Stimulated activated CD4-positive, alpha-beta T cell treated with anti-CD3 and anti-CD28 coated beads, Interleukin-15, amount 100 ng/mL, for 1 hour (primary cell): ENCODE data around the gene NKAIN2.
"Not testable (repeated sequence)": the region's sequence is repeated elsewhere in the genome, so short reads cannot be mapped to it uniquely, and the experiment has no call there.

Experiments
- DNase-seq, 2 donors: peaks; one replicate each; pipeline ENCODE4 v3.0.0-alpha.2; 2020; ENCODE audit warnings: low read depth in 1 of 2, low spot score in 1 of 2

Gene NKAIN2

GRCh38 chr6:124073820-124074587 lies 270.3 kb downstream of the NKAIN2 start:
- no peak for DNase-seq

DNA sequence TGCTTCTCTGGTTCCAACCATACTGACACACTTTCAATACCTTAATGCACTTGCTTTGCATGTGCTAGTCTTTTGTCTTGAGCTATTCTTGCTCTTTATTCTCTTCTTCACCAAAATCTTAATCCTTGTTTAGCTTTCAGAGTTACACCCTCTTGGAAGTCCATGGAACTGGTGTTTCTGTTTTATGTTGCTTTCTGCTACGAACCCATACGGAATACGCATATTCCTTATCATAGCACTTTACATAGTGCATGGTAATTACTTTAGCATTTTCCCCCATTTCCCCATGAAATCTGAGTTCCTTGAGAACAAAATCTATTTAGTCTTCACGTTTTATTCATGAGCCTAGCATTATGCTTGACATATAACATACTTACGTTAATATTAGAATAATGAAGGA lies 270.9 kb downstream of the NKAIN2 start:
- DNase-seq = no peak

GRCh38 chr6:124076336-124077048 lies 272.8 kb downstream of the NKAIN2 start:
- no peak for DNase-seq

DNA sequence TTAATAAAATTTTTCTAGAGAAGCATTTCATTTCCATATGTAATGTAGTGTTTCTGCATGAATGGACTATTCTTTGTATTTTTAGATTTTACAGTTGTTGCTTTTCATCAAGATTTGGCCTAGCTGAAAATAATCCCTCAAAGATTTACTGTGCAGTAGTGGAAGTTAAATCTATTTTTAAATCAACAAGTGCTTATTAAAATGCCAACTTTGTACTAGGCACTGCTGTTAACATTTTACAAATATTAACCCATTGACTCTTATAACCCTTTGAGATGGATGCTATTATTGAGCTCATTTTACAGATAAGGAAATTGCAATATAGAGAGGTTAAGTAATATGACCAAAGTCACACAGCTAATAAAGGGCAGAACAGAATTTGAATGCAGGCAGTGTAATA lies 274.5 kb downstream of the NKAIN2 start:
- DNase-seq = no peak

GRCh38 chr6:124080483-124080882 lies 276.8 kb downstream of the NKAIN2 start:
- DNase-seq = no peak

DNA sequence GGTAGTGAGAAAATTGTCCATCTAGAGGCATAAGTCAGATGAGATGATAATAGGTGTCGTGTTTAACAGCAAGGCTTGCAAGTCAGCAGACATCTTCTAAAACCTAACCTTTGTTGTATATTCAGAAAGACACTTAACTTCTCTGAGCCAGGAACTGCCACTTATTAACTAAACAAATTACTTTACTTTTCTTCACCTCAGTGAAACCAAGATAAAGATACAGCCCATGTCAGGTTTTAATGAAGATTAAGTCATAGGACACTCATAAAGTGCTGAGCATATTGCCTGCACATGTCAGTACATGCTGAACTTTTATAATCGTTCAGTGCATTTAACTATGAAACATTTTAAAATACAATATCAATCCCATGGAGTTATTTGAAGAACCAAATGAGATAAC lies 286.8 kb downstream of the NKAIN2 start:
- no peak for DNase-seq

GRCh38 chr6:124099520-124099919 lies 295.9 kb downstream of the NKAIN2 start:
- no peak for DNase-seq

GRCh38 chr6:124110514-124110913 lies 306.8 kb downstream of the NKAIN2 start:
- no peak for DNase-seq

DNA sequence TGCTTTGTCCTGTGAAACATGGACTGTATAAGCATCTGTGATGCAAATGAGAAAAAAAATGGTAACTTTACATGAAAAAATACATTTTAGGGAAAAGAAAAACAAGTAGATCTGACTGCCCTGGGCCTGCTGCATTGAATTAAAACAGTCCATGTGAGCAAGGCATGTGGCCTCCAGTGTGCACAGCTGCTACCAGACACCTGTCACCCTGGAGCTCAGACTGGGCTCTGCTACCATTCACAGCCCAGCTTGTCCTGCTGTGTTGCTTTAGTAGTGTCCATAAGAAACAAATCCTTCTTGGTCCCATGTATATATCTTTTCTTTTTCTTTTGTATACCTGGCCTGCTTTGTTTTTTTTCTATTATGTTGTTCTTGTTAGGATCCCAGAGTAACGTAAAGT lies 315.9 kb downstream of the NKAIN2 start:
- DNase-seq = no peak

GRCh38 chr6:124123617-124124209 lies 320.0 kb downstream of the NKAIN2 start:
- no peak for DNase-seq

GRCh38 chr6:124131259-124131658 lies 327.6 kb downstream of the NKAIN2 start:
- DNase-seq = no peak

DNA sequence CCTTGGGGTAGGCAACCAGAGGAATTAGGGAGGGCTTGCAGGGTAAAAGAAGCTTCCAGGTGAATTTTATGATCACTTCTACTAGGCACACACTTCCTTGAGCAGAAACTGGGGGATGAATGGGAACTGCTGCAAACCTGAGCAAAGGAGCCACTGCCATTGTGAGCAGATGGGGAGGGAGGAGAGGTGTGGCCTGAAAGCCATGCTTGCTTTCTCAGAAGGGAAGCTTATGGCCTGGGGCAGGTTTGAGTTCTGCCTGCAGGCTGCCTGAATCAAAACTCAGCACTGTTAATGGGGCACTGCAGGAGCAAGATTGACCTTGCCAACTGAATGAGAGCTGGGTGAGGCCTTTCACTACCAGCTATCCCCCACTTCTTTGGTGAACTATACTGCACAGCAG lies 328.1 kb downstream of the NKAIN2 start:
- DNase-seq = no peak

- DNase-seq = no peak
Measured at GRCh38 chr6:124132256-124132655, 328.6 kb downstream of the NKAIN2 start.

DNA sequence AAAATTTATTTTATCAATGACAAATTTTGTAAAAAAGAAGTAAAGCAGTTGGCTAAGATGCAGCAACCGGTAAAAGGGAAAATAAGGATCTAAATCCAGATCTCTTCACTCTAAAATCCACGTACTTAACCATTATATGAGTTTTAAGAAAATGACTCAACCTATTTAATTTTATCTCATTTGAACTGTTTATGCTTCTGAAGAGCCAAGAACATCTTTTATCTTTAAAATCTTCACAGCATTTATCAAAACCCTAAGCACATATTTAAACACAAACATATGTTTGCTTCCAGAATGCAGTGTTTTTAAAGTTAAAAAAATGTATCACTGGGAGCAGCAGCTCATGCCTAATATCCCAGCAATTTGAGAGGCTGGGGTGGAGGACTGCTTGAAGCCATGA lies 339.2 kb downstream of the NKAIN2 start:
- no peak for DNase-seq

GRCh38 chr6:124143435-124143834 lies 339.8 kb downstream of the NKAIN2 start:
- no peak for DNase-seq

GRCh38 chr6:124147621-124148020 lies 344.0 kb downstream of the NKAIN2 start:
- DNase-seq = no peak

- no peak for DNase-seq
Measured at GRCh38 chr6:124148236-124148957, 344.7 kb downstream of the NKAIN2 start.

DNA sequence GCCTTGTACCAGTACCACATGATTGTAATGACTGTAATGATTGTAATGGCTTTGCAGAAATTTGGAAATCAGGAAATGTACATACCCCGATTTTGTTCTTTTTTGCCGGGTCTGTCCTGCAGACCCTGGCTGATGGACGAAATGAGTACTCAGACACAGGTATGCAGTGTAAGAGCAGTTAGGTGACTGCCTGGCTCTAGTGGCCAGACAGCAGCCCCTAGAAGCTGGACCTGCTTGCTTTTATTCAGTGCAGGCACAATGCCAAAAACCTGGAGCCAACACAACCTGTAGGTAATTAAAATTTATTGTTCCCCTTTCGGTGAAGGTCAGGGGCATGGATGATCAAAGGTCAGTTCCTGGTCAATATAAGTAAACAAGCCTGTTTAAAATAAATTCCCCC lies 346.0 kb downstream of the NKAIN2 start:
- no peak for DNase-seq

GRCh38 chr6:124158024-124158423 lies 354.4 kb downstream of the NKAIN2 start:
- DNase-seq = no peak

DNA sequence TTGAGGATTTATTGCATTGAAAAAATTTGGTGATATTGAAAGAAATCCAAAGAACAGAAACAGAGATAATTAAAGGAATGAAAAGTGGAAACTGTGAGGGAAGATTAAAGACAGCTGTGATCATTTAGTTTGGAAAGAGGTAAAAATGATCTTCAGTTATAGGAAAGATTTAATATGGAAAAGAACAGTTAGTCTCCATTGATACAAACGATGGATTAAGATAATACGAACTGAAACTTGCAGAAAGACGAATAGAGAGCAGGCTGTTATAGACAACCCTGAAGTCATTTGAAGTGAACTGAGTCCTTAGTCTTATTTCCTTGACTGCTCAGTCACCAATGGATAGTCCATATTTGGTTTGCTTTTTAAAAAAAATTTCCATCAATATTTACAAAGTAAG lies 360.0 kb downstream of the NKAIN2 start:
- no peak for DNase-seq

- DNase-seq = no peak
Measured at GRCh38 chr6:124164343-124164742, 360.7 kb downstream of the NKAIN2 start.

GRCh38 chr6:124167249-124167648 lies 363.6 kb downstream of the NKAIN2 start:
- DNase-seq = not testable (repeated sequence)
